HPDE6-E6E7 (cell line): ENCODE measurements around the gene CNGA3.
A peak's percentile ranks its signal among the peaks of the same experiment; 100 is the strongest.

Source experiments
- DNase-seq: peaks from one replicate; pipeline ENCODE4 v3.0.0; 2011; ENCODE audit warnings: missing footprints; ENCODE audit errors: extremely low spot score

Gene CNGA3

DNA sequence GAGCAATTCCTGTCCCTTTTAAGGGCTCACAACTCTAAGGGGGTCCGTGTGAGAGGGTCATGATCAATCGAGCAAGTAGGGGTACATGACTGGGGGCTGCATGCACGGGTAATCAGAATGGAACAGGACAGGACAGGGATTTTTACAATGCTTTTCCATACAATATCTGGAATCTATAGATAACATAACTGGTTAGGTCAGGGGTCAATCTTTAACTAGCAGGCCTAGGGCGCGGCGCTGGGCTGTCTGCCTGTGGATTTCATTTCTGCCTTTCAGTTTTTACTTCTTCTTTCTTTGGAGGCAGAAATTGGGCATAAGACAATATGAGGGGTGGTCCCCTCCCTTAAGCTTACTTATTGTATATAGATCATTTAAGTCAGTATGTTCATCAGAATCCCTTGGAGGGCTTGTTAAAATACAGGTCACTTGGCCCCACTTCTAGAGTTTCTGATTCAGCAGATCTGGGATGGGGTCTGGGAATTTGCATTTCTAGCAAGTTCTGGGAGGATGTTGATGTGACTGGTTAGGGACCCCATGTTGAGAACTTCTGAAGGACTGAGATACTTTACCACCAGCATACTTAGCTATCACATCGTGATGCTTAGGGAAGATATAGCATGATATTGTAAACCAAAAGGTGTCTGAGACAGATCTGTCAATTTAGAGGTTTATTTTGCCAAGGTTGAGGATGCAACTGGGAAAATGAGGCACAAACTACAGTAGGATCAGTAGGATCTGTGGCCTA lies 95.6 kb downstream of the CNGA3 start:
- DNase-seq = no peak

DNA sequence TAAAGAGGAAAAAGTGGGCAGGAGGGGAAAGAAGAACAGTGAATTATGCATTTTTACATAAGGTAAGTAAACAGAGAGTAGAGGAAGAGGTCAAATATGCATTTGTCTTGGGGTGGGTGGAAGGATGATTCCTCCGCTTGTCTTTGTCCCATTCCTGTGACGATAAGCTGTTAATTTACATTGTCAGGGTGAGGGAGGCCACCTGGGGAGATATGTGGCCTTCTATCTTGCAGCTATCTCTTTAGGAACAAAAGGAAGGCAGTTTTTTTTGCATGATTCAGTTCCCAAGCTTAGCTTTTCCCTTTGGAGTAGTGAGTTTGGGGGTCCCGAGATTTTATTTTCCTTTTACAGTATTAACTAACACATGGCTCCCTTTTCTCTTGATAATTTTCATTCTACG lies 96.2 kb downstream of the CNGA3 start:
- no peak for DNase-seq

DNA sequence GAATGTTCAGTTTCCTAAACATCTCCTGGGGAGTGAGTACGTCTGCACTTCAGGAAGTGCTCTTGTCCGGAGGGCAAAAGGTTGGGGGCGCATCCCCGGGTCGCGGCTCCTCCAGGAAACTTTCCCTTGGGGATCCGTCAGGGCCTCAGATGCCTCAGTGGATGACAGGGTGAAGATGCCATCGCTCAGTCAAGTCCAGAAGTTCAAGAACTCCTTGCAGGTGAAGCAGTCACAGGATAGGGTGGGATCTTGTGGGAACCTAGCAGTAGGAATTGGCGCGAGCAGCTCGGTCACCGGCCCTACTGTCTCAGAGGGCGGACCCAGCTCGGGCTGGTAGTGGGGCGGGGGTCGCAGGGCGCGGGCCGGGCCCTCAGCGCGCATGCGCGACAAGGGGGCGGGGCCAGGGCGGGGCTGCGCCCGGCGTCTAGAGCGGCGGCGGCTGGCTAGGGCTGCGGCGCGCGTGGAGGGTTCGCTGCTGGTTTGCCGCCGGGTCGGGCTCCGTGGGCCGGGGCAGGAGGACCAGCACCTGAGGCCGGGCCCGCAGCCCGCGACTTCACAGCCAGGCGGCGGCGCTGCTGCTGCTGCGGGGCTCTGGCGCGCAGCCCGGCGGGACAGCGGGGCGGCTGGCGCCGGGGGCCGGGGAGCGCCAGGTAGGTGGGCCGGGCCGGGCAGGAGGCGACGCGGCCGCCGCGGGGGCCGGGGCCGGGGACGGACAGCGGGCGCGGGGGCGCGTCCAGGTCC lies 98.3 kb downstream of the CNGA3 start, which contains the start of gene INPP4A:
Gene INPP4A, plus strand, starts transcription at position 423 of the 741 bp plus-strand sequence. CDS start 75,191 bp downstream, outside the sequence.
- peak; percentile 62 for DNase-seq

DNA sequence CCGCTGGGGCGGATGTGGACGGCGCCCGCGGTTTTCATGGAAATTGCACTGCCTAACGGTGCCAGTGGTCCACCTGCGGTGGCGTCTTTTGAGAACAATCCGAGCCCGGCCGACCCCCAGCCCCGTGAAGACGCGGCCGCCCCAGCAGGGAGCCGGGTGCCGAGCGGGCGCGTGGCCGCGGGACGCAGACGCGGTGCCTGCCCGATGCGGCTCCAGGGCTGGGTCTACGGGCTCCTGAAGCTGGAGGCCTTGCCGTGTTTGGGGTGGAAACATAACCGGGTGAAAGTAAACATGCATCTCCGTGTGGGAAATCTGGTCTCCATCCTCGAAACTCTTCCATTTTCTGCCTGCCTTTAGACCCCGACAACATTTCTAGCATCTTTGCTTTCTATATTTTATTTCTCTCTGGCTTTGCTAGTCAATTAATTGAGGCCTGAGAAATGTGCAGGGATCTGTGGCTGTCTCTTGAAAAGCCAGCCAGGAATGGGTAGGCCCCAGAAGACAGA lies 99.0 kb downstream of the CNGA3 start:
- no peak for DNase-seq

DNA sequence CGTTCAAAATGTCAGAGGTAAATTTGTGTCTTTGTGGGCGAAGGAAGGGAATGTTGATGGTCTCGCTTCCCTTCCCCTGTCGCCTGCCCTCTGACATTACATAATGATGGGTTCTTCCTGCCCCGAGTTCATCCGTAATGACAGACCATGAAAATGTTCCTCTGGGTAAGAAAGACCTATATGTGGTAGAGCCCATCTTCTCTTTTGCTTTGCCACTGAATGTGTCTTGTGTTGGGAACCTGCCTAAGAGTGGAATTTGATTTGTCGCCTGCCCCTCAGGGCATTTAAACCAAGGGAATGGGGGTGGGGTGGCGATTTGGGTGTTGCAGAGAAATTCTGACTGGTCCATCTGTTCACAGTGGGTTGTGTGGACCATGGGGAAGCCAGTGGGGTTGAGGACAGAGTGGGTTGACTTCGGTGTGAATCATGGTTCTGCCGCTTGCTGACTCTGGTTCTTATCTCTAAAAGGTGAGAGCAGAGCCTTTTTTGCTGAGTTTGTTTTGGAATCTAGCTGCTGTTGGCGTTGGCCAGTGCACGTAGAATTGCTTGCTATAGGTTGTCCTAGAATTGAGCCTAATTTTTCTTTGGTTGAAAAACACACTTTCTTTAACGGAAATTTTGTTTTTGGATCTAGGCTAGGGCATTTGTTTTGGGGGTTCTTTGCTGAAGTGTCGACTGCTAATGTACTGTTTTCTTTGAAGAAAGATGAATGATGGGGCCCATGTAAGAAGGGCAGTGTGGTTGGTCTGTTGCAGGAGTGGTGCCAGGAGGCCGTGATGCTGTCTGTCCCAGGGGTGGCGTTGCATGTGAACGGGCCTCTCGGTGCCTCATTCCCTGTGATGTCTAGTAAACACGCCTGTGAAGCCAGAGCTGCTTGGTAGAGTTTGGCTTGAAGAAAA lies 99.7 kb downstream of the CNGA3 start:
- no peak for DNase-seq

DNA sequence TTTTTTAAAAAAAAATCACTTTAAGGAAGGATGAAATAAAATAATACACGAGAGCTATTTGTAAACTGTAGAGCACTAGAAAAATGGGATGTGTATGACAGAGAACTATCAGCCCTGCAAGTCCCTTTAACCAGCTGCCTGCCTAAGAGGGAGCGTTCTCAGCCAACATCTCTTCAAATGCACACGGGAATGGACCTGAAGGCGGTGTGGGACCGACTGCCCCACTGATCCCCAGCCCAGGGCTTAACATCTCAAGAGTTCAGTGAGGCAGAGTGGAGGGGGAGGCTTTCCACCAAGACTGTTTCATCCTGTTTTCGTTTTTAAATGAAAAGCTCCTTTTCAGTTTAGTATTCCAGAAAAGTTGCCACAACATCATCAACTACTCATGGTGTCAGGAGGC lies 100.6 kb downstream of the CNGA3 start:
- DNase-seq = no peak
